ENCODE measurements around the gene DNASE2. TPM values are rescaled to one million over a fixed set of nuclear protein-coding genes. Genes with fewer than 3 reads are reported as not detected.

Gene DNASE2
- total and polyA plus RNA-seq, 2 of the 8 experiments (the other 6 are each of a cell fraction or from before 2014, with no cell fraction given) = 33.2 to 48.2 TPM

DNA sequence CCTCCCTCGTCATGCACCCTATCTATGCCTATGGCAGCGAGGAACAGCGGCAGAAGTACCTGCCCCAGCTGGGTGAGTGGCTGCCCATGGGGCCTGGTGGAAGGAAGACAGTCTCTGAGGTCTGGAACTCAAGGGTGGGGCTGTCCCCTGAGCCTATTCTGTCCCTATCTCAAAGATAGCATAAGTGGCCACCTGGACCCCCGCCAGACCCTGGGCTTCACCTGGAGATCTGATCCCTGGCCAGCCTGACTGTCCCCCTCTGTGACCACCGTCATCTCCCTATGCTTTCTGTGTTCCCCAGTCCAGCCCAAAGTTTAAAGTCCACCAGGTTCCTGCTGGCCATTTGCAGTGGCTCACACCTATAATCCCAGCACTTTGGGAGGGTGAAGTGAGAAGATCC lies 12.3 kb upstream of the DNASE2 start:
- Histone ChIP-seq H3K9me3 (ENCODE audit: insufficient read depth in 2 of 2, low read depth in 1 of 2, low read length in 1 of 2) (no peaks in the 10 kb centered on the region), H3K79me2 (ENCODE audit: control insufficient read depth in 1 of 2, insufficient read depth in 2 of 2, low read length in 2 of 2) (peaks cover 0 to 12% of the 10 kb centered on the region in 2 experiments; a peak in 1 of 4 replicates)
- no peak for FAIRE-seq
- TF ChIP-seq CHD2 (IDR thresholded peaks at IDR 0.05; ENCODE audit: low read length) = no peak
- TF ChIP-seq POLR2A (IDR thresholded peaks at IDR 0.05; ENCODE audit: control extremely low read depth in 1 of 2, low read depth in 2 of 2, low read length in 2 of 2) = no peak
- TF ChIP-seq KDM4A (IDR thresholded peaks at IDR 0.05; ENCODE audit: low read depth, low read length, severe bottlenecking) = no peak

More for the DNA sequence above, 12.3 kb upstream of the DNASE2 start:
- 88% methylated on average over 5 of the region's 5 CpGs; no CpG with 5 or more reads in 1 of the 2 experiments for WGBS, 2 experiments (ENCODE audit: extremely low coverage in 1 of 2, insufficient coverage in 1 of 2, insufficient read length in 1 of 2, insufficient replicate concordance in 2 of 2, low coverage in 1 of 2, low lambda C conversion rate in 2 of 2, missing lambda C conversion rate in 1 of 2)
- Histone ChIP-seq H2AFZ (ENCODE audit: low read length) (no peak overlapping the region), H3K23ac (ENCODE audit: insufficient read length) (no peak overlapping the region), H3K79me1 (ENCODE audit: low read depth, low read length) (peaks cover 6% of the 10 kb centered on the region; the same call in 1 of the 2 replicates), H3K9ac (replicated peaks in 1 of 4; ENCODE audit: extremely low read depth in 1 of 4, low read depth in 3 of 4, low read length in 3 of 4) (no peak overlapping the region), H3K36me3 (ENCODE audit: control insufficient read depth in 2 of 4, insufficient read depth in 4 of 4, low read length in 3 of 4) (peaks cover 14 to 29% (median 27%) of the 10 kb centered on the region in 4 experiments), H2BK5ac (ENCODE audit: low read depth, low read length) (no peak overlapping the region), H3K27me3 (replicated peaks in 1 of 4; ENCODE audit: control insufficient read depth in 3 of 4, extremely low read depth in 1 of 4, insufficient read depth in 3 of 4, low read length in 3 of 4) (no peaks in the 10 kb centered on the region), H2BK15ac (ENCODE audit: low read length) (no peak overlapping the region), H4K20me1 (replicated peaks in 1 of 2; ENCODE audit: control insufficient read depth in 1 of 2, insufficient read depth in 2 of 2, low read length in 2 of 2) (peaks cover 5 to 8% of the 10 kb centered on the region in 2 experiments), H3K18ac (ENCODE audit: extremely low read depth, low read length) (no peak overlapping the region), H3K4me1 (replicated peaks in 1 of 4; ENCODE audit: control insufficient read depth in 3 of 4, insufficient read depth in 4 of 4, low read length in 3 of 4) (peaks cover 0 to 6% (median 4%) of the 10 kb centered on the region in 4 experiments; a peak in 3 of 7 replicates), H4K5ac (ENCODE audit: insufficient read length, low read depth, low read length) (no peak overlapping the region), H3K14ac (ENCODE audit: insufficient read length) (no peak overlapping the region), H2AK5ac (ENCODE audit: low read depth, low read length) (no peak overlapping the region), H4K91ac (replicated peaks; ENCODE audit: insufficient read length, low read length) (no peak overlapping the region), H3K23me2 (ENCODE audit: low read depth, low read length) (peaks cover 8% of the 10 kb centered on the region; the same call in 1 of the 2 replicates), H3K4me2 (ENCODE audit: insufficient read depth in 1 of 2, low read depth in 2 of 2, low read length in 2 of 2) (no peak overlapping the region), H3K4me3 (ENCODE audit: extremely low read depth in 1 of 4, insufficient read depth in 2 of 4, low read depth in 3 of 4, low read length in 4 of 4) (no peak overlapping the region), H4K8ac (ENCODE audit: extremely low read depth, insufficient read depth, low read length) (no peak overlapping the region), H2BK120ac (replicated peaks; ENCODE audit: low read depth, low read length) (no peak overlapping the region), H3K27ac (ENCODE audit: low read depth, low read length) (no peak overlapping the region), H3K4ac (replicated peaks; ENCODE audit: insufficient read length, low read depth, low read length) (no peak overlapping the region), H2BK12ac (ENCODE audit: low read depth, low read length) (no peak overlapping the region), H2BK20ac (ENCODE audit: low read length) (no peak overlapping the region), H3K56ac (replicated peaks; ENCODE audit: insufficient read length, low read depth, low read length) (no peak overlapping the region)
- POLR2A ChIA-PET (ENCODE audit: partially characterized antibody) = interaction anchor here (1.0 to 10.5 kb wide), 3 partner anchors 11 to 44 kb away, joined by 3 to 110 read pairs (median 13); partner anchors contain the start of genes DNASE2 and KLF1
- no peak for DNase-seq (ENCODE audit: low read depth in 1 of 2, low spot score in 2 of 2)
- CTCF ChIA-PET (ENCODE audit: partially characterized antibody) = interaction anchor here (1.5 kb wide), 1 partner anchor 9 kb away, joined by 5 read pairs; no protein-coding TSS in a partner anchor

All from H1 (cell line).